GM21576 (cell line): ENCODE data around the gene DAW1.

ENCODE experiments used
- ATAC-seq: cut with Tn5 transposase; IDR thresholded peaks from one replicate; pipeline ENCODE4 v1.9.1; 2021; ENCODE audit warnings: mild to moderate bottlenecking, moderate library complexity; ENCODE audit not compliant: unreplicated experiment

The DAW1 gene

GRCh38 chr2:227861011-227861410, 10.4 kb upstream of the DAW1 start:
- no peak for ATAC-seq

GRCh38 chr2:227862227-227862740, 9.1 kb upstream of the DAW1 start:
- ATAC-seq, result no peak

GRCh38 chr2:227862741-227863588, 8.5 kb upstream of the DAW1 start:
- no peak for ATAC-seq

- ATAC-seq, result no peak
Measured at GRCh38 chr2:227864161-227864756, 7.2 kb upstream of the DAW1 start.

GRCh38 chr2:227865291-227865690, 6.1 kb upstream of the DAW1 start:
- ATAC-seq, result no peak

GRCh38 chr2:227867386-227867785, 4.0 kb upstream of the DAW1 start:
- no peak for ATAC-seq

- no peak for ATAC-seq
Measured at GRCh38 chr2:227870710-227871374, 589 bp upstream of the DAW1 start.

- ATAC-seq, result no peak
Measured at GRCh38 chr2:227872676-227873075, 1.2 kb downstream of the DAW1 start.

- no peak for ATAC-seq
Measured at GRCh38 chr2:227876300-227876801, 4.9 kb downstream of the DAW1 start.

GRCh38 chr2:227877421-227878310, 6.2 kb downstream of the DAW1 start:
- ATAC-seq, result no peak

- no peak for ATAC-seq
Measured at GRCh38 chr2:227880460-227880859, 9.0 kb downstream of the DAW1 start.

- ATAC-seq, result peak; percentile 90
Measured at GRCh38 chr2:227881866-227882517, 10.6 kb downstream of the DAW1 start.

GRCh38 chr2:227884511-227884947, 13.1 kb downstream of the DAW1 start:
- peak; percentile 80 for ATAC-seq

- no peak for ATAC-seq
Measured at GRCh38 chr2:227886149-227886548, 14.7 kb downstream of the DAW1 start.

GRCh38 chr2:227888289-227888688, 16.9 kb downstream of the DAW1 start:
- no peak for ATAC-seq

GRCh38 chr2:227889336-227889735, 17.9 kb downstream of the DAW1 start:
- no peak for ATAC-seq

- ATAC-seq, result peak; percentile 72
Measured at GRCh38 chr2:227890495-227891079, 19.2 kb downstream of the DAW1 start.

- no peak for ATAC-seq
Measured at GRCh38 chr2:227891673-227892072, 20.2 kb downstream of the DAW1 start.

- no peak for ATAC-seq
Measured at GRCh38 chr2:227903381-227903780, 31.9 kb downstream of the DAW1 start.

GRCh38 chr2:227906991-227907390, 35.6 kb downstream of the DAW1 start:
- ATAC-seq, result no peak
